ENCODE data around the gene ARFIP1. TPM values are rescaled to one million over a fixed set of nuclear protein-coding genes. Genes with fewer than 3 reads are reported as not detected.
"Not testable (repeated sequence)": the region's sequence is repeated elsewhere in the genome, so short reads cannot be mapped to it uniquely, and the experiment has no call there.

ARFIP1 gene
- 10 to 100 TPM in 1 of 2 experiments, 1 to 10 TPM in 1; 9.3 to 10.5 TPM for total RNA-seq

DNA sequence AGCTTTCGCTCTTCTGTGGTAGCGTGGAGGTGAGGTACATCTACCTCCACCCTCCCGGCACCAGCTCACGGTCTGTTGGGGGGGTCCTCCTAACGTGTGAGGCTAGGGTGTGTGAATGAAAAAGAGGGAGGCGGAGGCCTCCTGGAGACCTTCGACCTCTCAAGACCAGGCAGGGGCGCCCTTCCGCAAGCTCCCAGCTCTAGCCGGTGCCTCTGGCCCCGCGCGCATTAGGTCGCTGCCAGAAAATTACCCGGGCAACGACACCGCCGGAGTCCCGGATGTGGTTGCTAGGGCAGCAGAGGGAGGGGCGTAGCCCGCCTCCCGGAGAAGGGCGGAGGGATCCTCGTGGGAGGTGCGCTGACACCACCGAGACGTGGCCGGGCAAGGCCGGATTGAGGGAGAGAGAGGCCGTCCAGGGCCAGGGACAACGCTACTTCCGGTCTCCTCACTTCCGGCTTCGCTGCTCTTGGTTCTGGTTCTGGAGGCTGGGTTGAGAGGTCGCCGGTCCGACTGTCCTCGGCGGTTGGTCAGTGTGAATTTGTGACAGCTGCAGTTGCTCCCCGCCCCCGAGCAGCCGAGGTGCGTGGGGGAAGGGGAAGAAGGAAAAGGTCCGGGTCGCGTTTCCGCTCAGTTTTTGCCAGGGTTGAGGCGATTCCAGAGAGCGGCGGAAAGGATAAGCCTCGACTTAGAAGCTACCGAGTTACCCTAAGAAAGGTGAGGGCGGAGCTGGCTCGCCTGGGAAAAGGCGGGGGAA is at the start of gene ARFIP1, which contains the start of gene TIGD4:
ARFIP1 (plus strand) TSS at position 442 of the 754 bp plus-strand sequence. CDS start 49,680 bp downstream, outside the sequence.
TIGD4 (minus strand) TSS at position 218 of the 754 bp plus-strand sequence. CDS start 8,726 bp downstream, outside the sequence.
- Mint-ChIP-seq H3K36me3 (peaks cover 2% of the 10 kb centered on the region), H3K27ac (peak within 1 kb of the TSS; percentile 85), H3K9me3 (no peaks in the 10 kb centered on the region), H3K27me3 (peaks cover 3% of the 10 kb centered on the region), H3K4me1 (ENCODE audit: low read depth) (peaks cover 34% of the 10 kb centered on the region), H3K4me3 (peak within 1 kb of the TSS; percentile 95)
- intact Hi-C loops (cut with micrococcal nuclease), result loop anchor here (1.0 to 10.0 kb wide), 7 partner anchors 28 to 897 kb away; partner anchors contain the start of gene FBXW7
- peak; percentile 98 for DNase-seq
- POLR2A ChIA-PET, result interaction anchor here (0.8 to 1.6 kb wide), 5 partner anchors 33 to 244 kb away, joined by 3 to 4 read pairs (median 3); partner anchors contain the start of gene FBXW7
- CTCF ChIA-PET, result interaction anchor here (0.7 to 3.0 kb wide), 11 partner anchors 9 to 369 kb away, joined by 3 to 14 read pairs (median 3); partner anchors contain the start of genes FBXW7 and FHDC1

GRCh38 chr4:152731997-152732396 is 47.8 kb upstream of the ARFIP1 start:
- intact Hi-C loops (cut with micrococcal nuclease), result no loop called here
- Mint-ChIP-seq H3K27ac (no peak overlapping the region), H3K9me3 (no peaks in the 10 kb centered on the region), H3K36me3 (no peaks in the 10 kb centered on the region), H3K27me3 (peaks cover 3% of the 10 kb centered on the region), H3K4me1 (ENCODE audit: low read depth) (no peaks in the 10 kb centered on the region), H3K4me3 (no peak overlapping the region)
- POLR2A ChIA-PET, result no interaction called here
- CTCF ChIA-PET, result interaction anchor here (5.8 kb wide), 1 partner anchor 230 kb away, joined by 48 read pairs; no protein-coding TSS in a partner anchor
- no peak for DNase-seq

DNA sequence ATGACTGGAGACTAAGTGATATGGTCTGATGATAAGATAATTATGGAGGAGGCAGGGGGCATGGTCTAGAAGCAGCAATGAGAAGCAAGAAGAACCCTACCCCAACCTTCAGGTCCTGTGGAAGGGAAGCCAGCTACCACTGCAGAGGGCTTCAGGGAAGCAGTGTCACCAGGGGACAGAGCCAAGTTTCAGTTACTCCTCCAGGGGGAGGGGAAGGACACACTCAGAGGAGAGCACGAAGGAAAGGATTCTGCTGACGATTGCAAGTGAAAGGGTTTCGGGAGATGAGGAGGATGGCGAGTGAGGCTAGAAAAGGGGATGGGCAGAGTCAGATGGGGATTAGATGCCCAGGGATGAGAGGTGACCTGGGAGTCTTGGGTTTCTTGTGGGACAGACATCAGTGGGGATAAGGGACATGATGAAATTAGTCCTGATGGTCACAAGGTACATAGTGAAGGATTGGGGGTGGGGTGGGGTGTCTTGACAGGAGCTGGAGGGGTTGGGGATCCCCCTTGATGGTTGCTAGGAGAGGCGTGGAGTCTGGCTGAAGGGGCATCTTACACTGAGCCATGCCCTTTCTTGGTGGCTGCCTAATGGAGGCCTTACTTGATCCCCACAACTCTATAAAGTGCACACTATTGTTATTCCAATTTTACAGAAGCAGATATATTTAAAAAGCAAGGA is 45.6 kb upstream of the ARFIP1 start:
- intact Hi-C loops (cut with micrococcal nuclease), result no loop called here
- H3K9me3 Mint-ChIP-seq, result no peaks in the 10 kb centered on the region
- H3K27me3 Mint-ChIP-seq, result peaks cover 3% of the 10 kb centered on the region
- ChIA-PET POLR2A (no interaction called here), CTCF (interaction anchor here (1.0 to 5.8 kb wide), 7 partner anchors 11 to 280 kb away, joined by 3 to 48 read pairs (median 6); partner anchors contain the start of gene TMEM154)
- DNase-seq, result no peak
- H3K36me3 Mint-ChIP-seq, result no peaks in the 10 kb centered on the region
- peaks cover 3% of the 10 kb centered on the region for H3K4me1 Mint-ChIP-seq (ENCODE audit: low read depth)
- H3K27ac Mint-ChIP-seq, result no peak overlapping the region
- no peak overlapping the region for H3K4me3 Mint-ChIP-seq

DNA sequence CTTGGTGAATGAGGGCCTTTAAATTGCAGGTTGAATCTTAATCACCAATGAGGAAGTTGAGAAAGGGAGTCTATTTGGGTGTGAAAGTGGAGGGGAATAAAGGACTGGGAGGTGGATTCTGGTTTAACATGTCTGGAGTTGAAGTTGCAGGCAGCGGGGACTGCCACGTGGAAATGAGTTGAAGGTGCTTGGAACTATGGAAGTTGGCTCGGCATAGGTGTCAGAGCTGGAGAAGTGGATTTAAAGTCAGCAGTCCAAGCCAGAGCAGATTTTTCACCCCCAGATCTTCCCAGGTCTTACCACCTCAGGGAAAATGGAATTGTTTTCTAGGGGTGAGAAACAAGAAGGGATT is 45.1 kb upstream of the ARFIP1 start:
- no peak overlapping the region for H3K4me3 Mint-ChIP-seq
- ChIA-PET CTCF (interaction anchor here (0.7 to 5.8 kb wide), 12 partner anchors 12 to 326 kb away, joined by 3 to 48 read pairs (median 6); partner anchors contain the start of gene TMEM154), POLR2A (no interaction called here)
- H3K27ac Mint-ChIP-seq, result no peak overlapping the region
- intact Hi-C loops (cut with micrococcal nuclease), result loop anchor here (1.0 to 5.0 kb wide), 4 partner anchors 92 to 326 kb away; no protein-coding TSS in a partner anchor
- H3K4me1 Mint-ChIP-seq (ENCODE audit: low read depth), result peaks cover 3% of the 10 kb centered on the region
- DNase-seq, result no peak
- H3K9me3 Mint-ChIP-seq, result no peaks in the 10 kb centered on the region
- peaks cover 3% of the 10 kb centered on the region for H3K27me3 Mint-ChIP-seq
- H3K36me3 Mint-ChIP-seq, result no peaks in the 10 kb centered on the region

DNA sequence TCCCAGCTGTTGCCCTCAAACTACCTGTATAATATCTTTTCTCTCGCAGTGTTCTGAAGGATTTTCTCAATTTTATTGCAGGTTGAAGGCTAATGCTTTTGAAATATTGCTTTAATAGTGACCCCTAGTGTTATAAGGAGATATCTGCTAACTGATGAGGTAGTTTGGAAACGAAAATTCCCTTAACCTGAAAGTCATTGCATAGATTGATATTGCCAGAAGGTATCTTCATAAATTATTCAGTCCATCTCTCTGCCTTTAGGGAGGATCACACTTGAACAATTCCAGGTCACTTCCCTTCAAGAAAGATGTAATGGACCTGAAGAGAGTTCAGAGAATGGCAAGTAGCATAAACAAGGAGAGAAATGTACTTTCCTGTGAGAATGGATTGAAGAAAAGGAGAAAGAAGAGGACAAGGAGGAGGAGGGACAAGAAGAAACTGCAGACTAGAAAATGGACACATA is 44.3 kb upstream of the ARFIP1 start:
- no peak overlapping the region for H3K27ac Mint-ChIP-seq
- peaks cover 3% of the 10 kb centered on the region for H3K4me1 Mint-ChIP-seq (ENCODE audit: low read depth)
- no peak overlapping the region for H3K4me3 Mint-ChIP-seq
- ChIA-PET POLR2A (no interaction called here), CTCF (interaction anchor here (0.7 to 5.8 kb wide), 15 partner anchors 13 to 327 kb away, joined by 3 to 48 read pairs (median 4); partner anchors contain the start of gene TMEM154)
- no peak for DNase-seq
- H3K27me3 Mint-ChIP-seq, result peaks cover 3% of the 10 kb centered on the region
- no peaks in the 10 kb centered on the region for H3K36me3 Mint-ChIP-seq
- intact Hi-C loops (cut with micrococcal nuclease), result loop anchor here (1.0 to 5.0 kb wide), 4 partner anchors 93 to 327 kb away; no protein-coding TSS in a partner anchor
- no peaks in the 10 kb centered on the region for H3K9me3 Mint-ChIP-seq

DNA sequence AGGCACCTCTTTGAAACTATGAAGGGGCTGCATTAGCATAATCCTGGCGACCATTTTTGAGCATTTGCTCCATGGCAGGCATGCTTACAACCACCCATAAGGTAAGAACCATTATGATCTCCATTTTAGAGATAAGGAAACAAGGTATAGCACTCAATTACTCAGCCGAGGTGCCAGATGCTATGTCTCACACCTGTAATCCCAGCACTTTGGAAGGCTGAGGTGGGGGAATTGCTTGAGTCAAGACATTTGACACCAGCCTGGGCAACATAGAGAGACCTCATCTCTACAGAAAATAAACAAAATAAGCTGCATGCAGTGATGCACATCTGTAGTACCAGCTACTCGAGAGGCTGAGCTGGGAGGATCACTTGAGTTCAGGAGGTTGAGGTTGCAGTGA is 43.8 kb upstream of the ARFIP1 start:
- Mint-ChIP-seq H3K4me3 (no peak overlapping the region), H3K27ac (no peak overlapping the region), H3K36me3 (no peaks in the 10 kb centered on the region), H3K27me3 (peaks cover 3% of the 10 kb centered on the region), H3K4me1 (ENCODE audit: low read depth) (peaks cover 3% of the 10 kb centered on the region), H3K9me3 (no peaks in the 10 kb centered on the region)
- CTCF ChIA-PET, result interaction anchor here (0.7 to 5.8 kb wide), 12 partner anchors 13 to 327 kb away, joined by 3 to 48 read pairs (median 4); no protein-coding TSS in a partner anchor
- DNase-seq, result no peak
- intact Hi-C loops (cut with micrococcal nuclease), result loop anchor here (1.0 to 5.0 kb wide), 4 partner anchors 94 to 328 kb away; no protein-coding TSS in a partner anchor
- POLR2A ChIA-PET, result no interaction called here

DNA sequence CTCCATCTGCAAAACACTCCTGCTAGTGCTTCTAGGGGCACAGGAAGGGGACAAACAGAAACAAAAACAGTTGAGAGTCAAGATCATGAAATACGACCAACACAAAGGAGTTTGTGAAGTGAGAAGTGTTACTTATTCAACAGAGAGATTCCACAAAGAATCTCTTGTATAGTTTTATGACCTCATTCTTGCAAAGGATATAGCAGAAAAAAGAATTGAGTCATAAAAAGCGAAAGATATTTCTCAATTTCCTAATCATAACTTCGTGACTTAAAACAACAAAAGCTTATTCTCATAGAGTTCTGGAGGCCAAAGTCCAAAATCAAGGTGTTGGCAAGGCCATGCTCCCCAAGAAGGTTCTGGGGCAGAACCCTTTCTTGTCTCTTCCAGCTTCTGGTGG is 40.9 kb upstream of the ARFIP1 start:
- no peaks in the 10 kb centered on the region for H3K9me3 Mint-ChIP-seq
- peaks cover 3% of the 10 kb centered on the region for H3K27me3 Mint-ChIP-seq
- no peak overlapping the region for H3K27ac Mint-ChIP-seq
- no peak overlapping the region for H3K4me3 Mint-ChIP-seq
- ChIA-PET POLR2A (no interaction called here), CTCF (interaction anchor here (1.1 to 1.3 kb wide), 2 partner anchors 238 to 330 kb away, joined by 4 to 6 read pairs; no protein-coding TSS in a partner anchor)
- DNase-seq, result no peak
- intact Hi-C loops (cut with micrococcal nuclease), result loop anchor here (5.0 kb wide), 2 partner anchors 97 to 287 kb away; no protein-coding TSS in a partner anchor
- no peaks in the 10 kb centered on the region for H3K36me3 Mint-ChIP-seq
- H3K4me1 Mint-ChIP-seq (ENCODE audit: low read depth), result peaks cover 3% of the 10 kb centered on the region

- no peak for DNase-seq
- intact Hi-C loops (cut with micrococcal nuclease), result no loop called here
- no peaks in the 10 kb centered on the region for H3K27me3 Mint-ChIP-seq
- H3K27ac Mint-ChIP-seq, result no peak overlapping the region
- CTCF ChIA-PET, result no interaction called here
- no peaks in the 10 kb centered on the region for H3K4me1 Mint-ChIP-seq (ENCODE audit: low read depth)
- H3K4me3 Mint-ChIP-seq, result no peak overlapping the region
- POLR2A ChIA-PET, result no interaction called here
- H3K9me3 Mint-ChIP-seq, result no peaks in the 10 kb centered on the region
- no peaks in the 10 kb centered on the region for H3K36me3 Mint-ChIP-seq
These were observed 32.3 kb upstream of the ARFIP1 start for GRCh38 chr4:152747444-152747843.

DNA sequence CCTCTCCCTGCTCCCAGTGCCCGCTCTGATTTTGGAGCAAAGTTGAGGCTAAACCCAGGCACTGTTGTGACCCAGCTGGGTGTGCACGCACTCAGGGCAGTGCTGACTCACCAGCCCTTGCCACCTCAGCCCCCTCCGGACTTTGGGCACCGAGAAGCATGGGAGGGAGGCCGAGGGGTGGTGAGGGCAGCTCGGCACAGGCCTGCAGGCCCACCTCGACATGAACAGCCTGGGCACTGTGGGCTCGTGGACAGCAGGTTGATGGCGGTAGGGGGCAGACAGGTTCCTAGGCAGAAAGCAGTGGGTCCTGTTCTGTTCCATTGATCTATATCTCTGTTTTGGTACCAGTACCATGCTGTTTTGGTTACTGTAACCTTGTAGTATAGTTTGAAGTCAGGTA is 31.1 kb upstream of the ARFIP1 start:
- DNase-seq, result no peak
- no peak overlapping the region for H3K4me3 Mint-ChIP-seq
- no peaks in the 10 kb centered on the region for H3K9me3 Mint-ChIP-seq
- H3K27me3 Mint-ChIP-seq, result no peaks in the 10 kb centered on the region
- H3K36me3 Mint-ChIP-seq, result no peaks in the 10 kb centered on the region
- no peak overlapping the region for H3K27ac Mint-ChIP-seq
- CTCF ChIA-PET, result no interaction called here
- POLR2A ChIA-PET, result no interaction called here
- H3K4me1 Mint-ChIP-seq (ENCODE audit: low read depth), result no peaks in the 10 kb centered on the region
- intact Hi-C loops (cut with micrococcal nuclease), result no loop called here

DNA sequence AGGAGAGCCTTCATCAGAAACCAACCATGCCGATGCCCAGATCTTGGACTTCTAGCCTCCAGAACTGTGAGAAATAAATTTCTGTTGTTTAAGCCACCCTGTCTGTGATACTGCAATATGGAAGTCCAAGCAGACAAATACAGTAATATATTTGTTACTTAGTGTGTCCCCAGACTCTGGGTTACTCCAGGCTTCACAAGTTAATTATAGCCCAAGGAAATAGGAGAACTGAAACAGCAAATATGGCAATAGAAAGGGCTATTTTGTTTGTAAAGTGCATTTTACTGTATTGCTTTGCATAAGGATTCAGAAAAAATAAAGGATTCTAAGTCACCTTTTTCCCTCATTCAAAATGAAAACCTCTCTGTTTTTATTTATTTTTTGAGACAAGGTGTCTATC is 16.0 kb upstream of the ARFIP1 start:
- CTCF ChIA-PET, result no interaction called here
- intact Hi-C loops (cut with micrococcal nuclease), result no loop called here

GRCh38 chr4:152765069-152765737 is 14.6 kb upstream of the ARFIP1 start:
- H3K36me3 Mint-ChIP-seq; intact Hi-C loops (cut with micrococcal nuclease); H3K9me3 Mint-ChIP-seq; H3K27me3 Mint-ChIP-seq; POLR2A ChIA-PET; H3K27ac Mint-ChIP-seq; CTCF ChIA-PET; H3K4me3 Mint-ChIP-seq; DNase-seq; H3K4me1 Mint-ChIP-seq (ENCODE audit: low read depth): not testable (repeated sequence)

More for the DNA sequence above, 16.0 kb upstream of the ARFIP1 start:
- no peak overlapping the region for H3K4me3 Mint-ChIP-seq
- no peak overlapping the region for H3K27ac Mint-ChIP-seq
- H3K27me3 Mint-ChIP-seq, result peaks cover 4% of the 10 kb centered on the region
- POLR2A ChIA-PET, result no interaction called here
- H3K36me3 Mint-ChIP-seq, result no peaks in the 10 kb centered on the region
- no peaks in the 10 kb centered on the region for H3K9me3 Mint-ChIP-seq
- no peaks in the 10 kb centered on the region for H3K4me1 Mint-ChIP-seq (ENCODE audit: low read depth)
- DNase-seq, result no peak

All from activated CD4-positive, alpha-beta memory T cell treated with anti-CD3 and anti-CD28 coated beads for 36 hours (primary cell).